ENCODE results near the gene ANKRD11. TPM values are rescaled to one million over a fixed set of nuclear protein-coding genes. Genes with fewer than 3 reads are reported as not detected.

The ANKRD11 gene
- total RNA-seq, 1 experiment from 2014 or later: 99.4 TPM

DNA sequence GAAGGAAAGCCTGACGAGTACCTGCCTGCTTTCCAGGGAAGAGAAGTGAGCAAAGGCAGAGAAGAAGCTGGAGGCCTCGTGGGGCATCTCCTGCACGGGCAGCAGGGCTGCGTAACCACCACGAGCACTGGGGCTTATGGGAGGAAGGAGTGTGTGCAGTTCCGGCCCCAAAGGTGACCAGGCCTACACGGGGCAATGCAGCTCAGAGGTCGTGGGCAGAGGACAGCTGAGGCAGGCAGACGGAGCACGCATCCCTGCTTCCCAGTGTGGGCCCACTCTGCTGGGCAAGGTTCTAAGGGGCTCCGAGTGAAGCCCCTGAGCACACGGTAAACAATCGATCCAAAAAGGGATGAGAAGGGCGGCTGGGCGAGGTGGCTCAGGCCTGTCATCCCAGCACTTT is 109.7 kb downstream of the ANKRD11 start:
- Histone ChIP-seq H3K9me3 (ENCODE audit: control insufficient read depth, insufficient read depth, low read depth, low read length) (no peaks in the 10 kb centered on the region), H3K4me1 (ENCODE audit: control insufficient read depth, insufficient read depth, low read length) (peaks cover 74% of the 10 kb centered on the region), H3K4me3 (ENCODE audit: low read depth in 2 of 2, low read length in 2 of 2) (no peak overlapping the region), H3K27me3 (ENCODE audit: control insufficient read depth, insufficient read depth, low read length) (no peaks in the 10 kb centered on the region), H3K27ac (ENCODE audit: low read length) (no peak overlapping the region), H3K36me3 (ENCODE audit: control insufficient read depth, insufficient read depth, low read length) (no peaks in the 10 kb centered on the region)
- POLR2A ChIA-PET: no interaction called here
- intact Hi-C loops (cut with micrococcal nuclease; ENCODE audit: unreplicated experiment) (no loop called here), in situ Hi-C loops (cut with HindIII; ENCODE audit: low pct_unique_long_range_greater_than_20kb, low sequenced_read_pairs) (no loop called here)
- TF ChIP-seq SIN3A (IDR thresholded peaks at IDR 0.05; ENCODE audit: borderline replicate concordance, insufficient read depth, low read depth, low read length) (no peak), POLR2AphosphoS5 (IDR thresholded peaks at IDR 0.05; ENCODE audit: low read depth, low read length) (no peak), TCF7L2 (IDR thresholded peaks at IDR 0.05; ENCODE audit: low read depth, low read length) (no peak)
- TF ChIP-seq, protein P1, sequence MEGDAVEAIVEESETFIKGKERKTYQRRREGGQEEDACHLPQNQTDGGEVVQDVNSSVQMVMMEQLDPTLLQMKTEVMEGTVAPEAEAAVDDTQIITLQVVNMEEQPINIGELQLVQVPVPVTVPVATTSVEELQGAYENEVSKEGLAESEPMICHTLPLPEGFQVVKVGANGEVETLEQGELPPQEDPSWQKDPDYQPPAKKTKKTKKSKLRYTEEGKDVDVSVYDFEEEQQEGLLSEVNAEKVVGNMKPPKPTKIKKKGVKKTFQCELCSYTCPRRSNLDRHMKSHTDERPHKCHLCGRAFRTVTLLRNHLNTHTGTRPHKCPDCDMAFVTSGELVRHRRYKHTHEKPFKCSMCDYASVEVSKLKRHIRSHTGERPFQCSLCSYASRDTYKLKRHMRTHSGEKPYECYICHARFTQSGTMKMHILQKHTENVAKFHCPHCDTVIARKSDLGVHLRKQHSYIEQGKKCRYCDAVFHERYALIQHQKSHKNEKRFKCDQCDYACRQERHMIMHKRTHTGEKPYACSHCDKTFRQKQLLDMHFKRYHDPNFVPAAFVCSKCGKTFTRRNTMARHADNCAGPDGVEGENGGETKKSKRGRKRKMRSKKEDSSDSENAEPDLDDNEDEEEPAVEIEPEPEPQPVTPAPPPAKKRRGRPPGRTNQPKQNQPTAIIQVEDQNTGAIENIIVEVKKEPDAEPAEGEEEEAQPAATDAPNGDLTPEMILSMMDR (IDR thresholded peaks at IDR 0.05): no peak
- TF ChIP-seq, protein P2, sequence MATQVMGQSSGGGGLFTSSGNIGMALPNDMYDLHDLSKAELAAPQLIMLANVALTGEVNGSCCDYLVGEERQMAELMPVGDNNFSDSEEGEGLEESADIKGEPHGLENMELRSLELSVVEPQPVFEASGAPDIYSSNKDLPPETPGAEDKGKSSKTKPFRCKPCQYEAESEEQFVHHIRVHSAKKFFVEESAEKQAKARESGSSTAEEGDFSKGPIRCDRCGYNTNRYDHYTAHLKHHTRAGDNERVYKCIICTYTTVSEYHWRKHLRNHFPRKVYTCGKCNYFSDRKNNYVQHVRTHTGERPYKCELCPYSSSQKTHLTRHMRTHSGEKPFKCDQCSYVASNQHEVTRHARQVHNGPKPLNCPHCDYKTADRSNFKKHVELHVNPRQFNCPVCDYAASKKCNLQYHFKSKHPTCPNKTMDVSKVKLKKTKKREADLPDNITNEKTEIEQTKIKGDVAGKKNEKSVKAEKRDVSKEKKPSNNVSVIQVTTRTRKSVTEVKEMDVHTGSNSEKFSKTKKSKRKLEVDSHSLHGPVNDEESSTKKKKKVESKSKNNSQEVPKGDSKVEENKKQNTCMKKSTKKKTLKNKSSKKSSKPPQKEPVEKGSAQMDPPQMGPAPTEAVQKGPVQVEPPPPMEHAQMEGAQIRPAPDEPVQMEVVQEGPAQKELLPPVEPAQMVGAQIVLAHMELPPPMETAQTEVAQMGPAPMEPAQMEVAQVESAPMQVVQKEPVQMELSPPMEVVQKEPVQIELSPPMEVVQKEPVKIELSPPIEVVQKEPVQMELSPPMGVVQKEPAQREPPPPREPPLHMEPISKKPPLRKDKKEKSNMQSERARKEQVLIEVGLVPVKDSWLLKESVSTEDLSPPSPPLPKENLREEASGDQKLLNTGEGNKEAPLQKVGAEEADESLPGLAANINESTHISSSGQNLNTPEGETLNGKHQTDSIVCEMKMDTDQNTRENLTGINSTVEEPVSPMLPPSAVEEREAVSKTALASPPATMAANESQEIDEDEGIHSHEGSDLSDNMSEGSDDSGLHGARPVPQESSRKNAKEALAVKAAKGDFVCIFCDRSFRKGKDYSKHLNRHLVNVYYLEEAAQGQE (IDR thresholded peaks at IDR 0.05; ENCODE audit: insufficient read depth in 1 of 2, low read depth in 2 of 2, low read length in 1 of 2): no peak
- no TSS peak for BruUV-seq (replicated peaks)
- CTCF ChIA-PET: no interaction called here
- ATAC-seq: no peak
- no peak for DNase-seq (ENCODE audit: low read depth, low spot score)

DNA sequence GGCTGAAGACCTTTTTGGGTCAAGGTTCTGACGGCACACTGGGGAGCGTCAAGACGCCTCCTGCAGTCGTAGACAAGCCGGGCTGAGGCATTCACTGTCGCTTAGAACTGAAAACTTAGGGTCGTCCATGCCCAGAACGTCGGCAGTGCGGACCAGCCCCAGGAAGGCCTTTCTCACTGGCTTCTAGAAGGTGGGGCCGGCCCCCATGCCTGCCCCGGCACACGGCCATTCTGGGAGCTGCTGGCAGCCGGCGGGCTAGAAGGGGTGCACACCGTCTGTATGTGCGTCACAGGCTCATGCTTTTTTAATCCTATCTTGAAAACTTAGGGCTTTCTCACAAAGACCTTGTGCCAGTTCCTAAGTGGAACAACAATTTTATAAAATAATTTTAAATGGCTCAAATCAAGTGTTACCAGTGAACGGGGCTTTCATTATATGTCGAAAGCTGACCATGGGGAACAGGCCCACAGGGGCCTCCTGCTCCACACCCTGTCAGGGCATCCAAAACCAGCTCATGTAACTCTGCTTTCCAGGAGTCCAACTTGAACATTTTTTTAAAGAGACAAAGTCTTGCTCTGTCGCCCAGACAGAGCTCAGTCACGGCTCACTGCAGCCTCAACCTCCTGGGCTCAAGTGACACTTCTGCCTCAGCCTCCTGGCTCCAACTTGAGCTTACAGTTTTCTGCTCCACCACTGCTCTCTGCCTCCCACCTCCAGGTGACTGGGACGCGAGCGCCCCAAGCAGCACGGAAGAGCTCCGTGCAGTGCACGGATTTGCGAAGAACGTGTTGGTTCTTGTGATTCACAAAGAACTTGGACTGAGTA is 111.2 kb downstream of the ANKRD11 start:
- in situ Hi-C loops (cut with HindIII; ENCODE audit: low pct_unique_long_range_greater_than_20kb, low sequenced_read_pairs) (no loop called here), intact Hi-C loops (cut with micrococcal nuclease; ENCODE audit: unreplicated experiment) (no loop called here)
- no peak overlapping the region for H3K4me3 ChIP-seq (ENCODE audit: low read depth in 2 of 2, low read length in 2 of 2)
- no peaks in the 10 kb centered on the region for H3K36me3 ChIP-seq (ENCODE audit: control insufficient read depth, insufficient read depth, low read length)
- CTCF ChIA-PET: no interaction called here
- ATAC-seq (no peak), DNase-seq (ENCODE audit: low read depth, low spot score) (no peak)
- no peak overlapping the region for H3K27ac ChIP-seq (ENCODE audit: low read length)
- H3K9me3 ChIP-seq (ENCODE audit: control insufficient read depth, insufficient read depth, low read depth, low read length): no peaks in the 10 kb centered on the region
- POLR2A ChIA-PET: no interaction called here
- BruUV-seq (replicated peaks): no TSS peak
- peaks cover 78% of the 10 kb centered on the region for H3K4me1 ChIP-seq (ENCODE audit: control insufficient read depth, insufficient read depth, low read length)
- TF ChIP-seq SIN3A (IDR thresholded peaks at IDR 0.05; ENCODE audit: borderline replicate concordance, insufficient read depth, low read depth, low read length) (no peak), TCF7L2 (IDR thresholded peaks at IDR 0.05; ENCODE audit: low read depth, low read length) (no peak), POLR2AphosphoS5 (IDR thresholded peaks at IDR 0.05; ENCODE audit: low read depth, low read length) (no peak)
- TF ChIP-seq, protein P1 (IDR thresholded peaks at IDR 0.05): no peak
- TF ChIP-seq, protein P2 (IDR thresholded peaks at IDR 0.05; ENCODE audit: insufficient read depth in 1 of 2, low read depth in 2 of 2, low read length in 1 of 2): no peak
- no peaks in the 10 kb centered on the region for H3K27me3 ChIP-seq (ENCODE audit: control insufficient read depth, insufficient read depth, low read length)

Data from Panc1 (cell line).